ENCODE results near the gene PILRA. TPM values are rescaled to one million over a fixed set of nuclear protein-coding genes. Genes with fewer than 3 reads are reported as not detected.
"Not testable (repeated sequence)": the region's sequence is repeated elsewhere in the genome, so short reads cannot be mapped to it uniquely, and the experiment has no call there.

Gene PILRA
- total RNA-seq, 1 experiment from 2014 or later: not detected

DNA sequence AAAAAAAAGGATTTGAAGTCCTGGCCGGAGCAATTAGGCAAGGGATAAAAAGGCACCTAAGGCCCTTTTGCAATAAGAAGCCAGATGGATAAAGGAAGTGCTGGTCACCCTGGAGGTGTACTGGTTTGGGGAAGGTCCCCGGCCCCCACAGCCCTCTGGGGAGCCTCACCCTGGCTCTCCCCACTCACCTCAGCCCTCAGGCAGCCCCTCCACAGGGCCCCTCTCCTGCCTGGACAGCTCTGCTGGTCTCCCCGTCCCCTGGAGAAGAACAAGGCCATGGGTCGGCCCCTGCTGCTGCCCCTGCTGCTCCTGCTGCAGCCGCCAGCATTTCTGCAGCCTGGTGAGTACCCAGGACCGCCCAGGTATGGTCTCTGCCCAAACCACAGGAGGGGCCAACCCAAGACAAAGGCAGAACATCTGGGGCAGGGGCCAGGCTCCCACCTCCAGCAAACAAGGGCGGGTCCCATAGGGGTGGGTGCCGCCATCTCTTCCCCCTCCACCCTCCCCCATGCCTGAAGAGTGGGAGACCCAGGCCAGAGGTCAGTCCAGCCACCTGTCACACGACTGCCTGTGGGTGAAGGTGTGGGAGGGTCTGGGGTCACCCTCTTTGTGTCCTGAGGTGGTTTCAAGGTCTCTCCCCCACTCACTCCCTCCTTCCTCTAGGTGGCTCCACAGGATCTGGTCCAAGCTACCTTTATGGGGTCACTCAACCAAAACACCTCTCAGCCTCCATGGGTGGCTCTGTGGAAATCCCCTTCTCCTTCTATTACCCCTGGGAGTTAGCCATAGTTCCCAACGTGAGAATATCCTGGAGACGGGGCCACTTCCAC is 15.0 kb upstream of the PILRA start, which contains the start of gene PILRB:
Gene PILRB, plus strand, starts transcription at position 91 of the 830 bp plus-strand sequence. Its CDS starts 186 bp downstream, at position 277.
- DNase-seq (ENCODE audit: low read depth): no peak

DNA sequence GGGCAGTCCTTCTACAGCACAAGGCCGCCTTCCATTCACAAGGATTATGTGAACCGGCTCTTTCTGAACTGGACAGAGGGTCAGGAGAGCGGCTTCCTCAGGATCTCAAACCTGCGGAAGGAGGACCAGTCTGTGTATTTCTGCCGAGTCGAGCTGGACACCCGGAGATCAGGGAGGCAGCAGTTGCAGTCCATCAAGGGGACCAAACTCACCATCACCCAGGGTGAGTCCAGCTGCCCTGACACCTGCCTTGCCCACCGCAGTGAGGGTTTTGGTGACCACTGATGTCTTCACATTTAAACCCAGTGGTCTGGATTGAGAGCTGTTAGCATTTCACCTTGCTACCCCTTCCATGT is 14.5 kb upstream of the PILRA start:
- no peak for DNase-seq (ENCODE audit: low read depth)

DNA sequence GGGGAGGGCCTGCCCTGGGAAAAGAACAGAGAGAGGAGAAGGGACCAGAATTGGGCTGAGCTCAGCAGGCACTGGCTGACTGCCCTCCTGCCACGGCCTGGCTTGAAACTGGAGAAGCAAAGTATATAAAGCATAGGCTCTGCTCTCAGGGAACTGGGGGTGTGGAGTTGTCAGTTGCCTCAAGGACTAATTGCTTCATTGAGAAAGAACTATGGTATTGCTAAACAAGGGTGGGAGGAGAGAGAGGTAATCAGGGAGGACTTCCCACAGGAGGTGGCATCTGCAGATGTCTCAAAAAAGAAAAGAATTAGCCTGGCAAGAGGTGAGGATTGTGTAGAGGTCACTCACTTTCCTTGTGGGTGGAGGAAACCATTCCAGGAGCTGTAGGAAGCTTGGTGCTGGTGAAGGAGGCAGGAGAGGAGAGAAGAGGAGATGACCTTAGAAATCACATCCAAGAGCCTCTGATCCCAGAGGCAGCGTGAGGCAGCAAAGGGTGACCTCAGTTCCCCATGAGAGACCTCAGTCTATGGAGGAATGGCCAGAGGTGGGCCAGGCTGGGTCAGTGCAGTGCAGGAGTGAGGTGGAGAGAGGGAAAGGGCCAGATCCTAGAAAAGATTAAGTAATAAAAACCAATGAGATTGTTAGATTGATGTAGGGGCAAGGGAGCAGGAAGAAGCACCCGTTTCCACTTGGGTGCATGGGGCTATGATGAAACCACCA is 13.0 kb upstream of the PILRA start:
- DNase-seq (ENCODE audit: low read depth): no peak

DNA sequence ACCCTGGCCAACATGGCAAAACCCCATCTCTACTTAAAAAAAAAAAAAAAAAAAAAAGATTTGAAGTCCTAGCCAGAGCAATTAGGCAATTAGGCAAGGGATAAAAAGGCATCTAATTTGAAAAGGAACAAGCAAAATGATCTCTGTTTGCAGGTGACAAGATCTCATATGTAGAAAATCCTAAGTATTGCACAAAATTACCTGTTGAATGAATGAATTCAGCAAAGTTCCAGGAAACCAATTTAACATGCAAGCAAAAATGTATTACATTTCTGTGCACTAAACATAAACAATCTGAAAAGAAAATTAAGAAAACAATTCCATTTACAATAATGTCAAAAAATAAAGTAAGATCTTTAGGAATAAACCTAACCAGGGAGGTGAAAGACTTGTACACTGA is 10.2 kb upstream of the PILRA start:
- no peak for DNase-seq (ENCODE audit: low read depth)

DNA sequence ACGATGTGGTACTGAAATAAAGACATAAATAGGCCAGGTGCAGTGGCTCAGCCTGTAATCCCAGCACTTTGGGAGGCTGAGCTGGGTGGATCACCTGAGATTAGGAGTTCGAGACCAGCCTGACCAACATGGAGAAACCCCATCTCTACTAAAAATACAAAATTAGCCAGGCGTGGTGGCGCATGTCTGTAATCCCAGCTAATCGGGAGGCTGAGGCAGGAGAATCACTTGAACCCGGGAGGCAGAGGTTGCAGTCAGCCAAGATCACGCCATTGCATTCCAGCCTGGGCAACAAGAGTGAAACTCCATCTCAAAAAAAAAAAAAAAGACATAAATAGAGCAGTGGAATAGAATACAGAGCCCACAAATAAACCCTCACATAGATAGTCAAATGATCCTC is 9.5 kb upstream of the PILRA start:
- DNase-seq (ENCODE audit: low read depth): not testable (repeated sequence)

DNA sequence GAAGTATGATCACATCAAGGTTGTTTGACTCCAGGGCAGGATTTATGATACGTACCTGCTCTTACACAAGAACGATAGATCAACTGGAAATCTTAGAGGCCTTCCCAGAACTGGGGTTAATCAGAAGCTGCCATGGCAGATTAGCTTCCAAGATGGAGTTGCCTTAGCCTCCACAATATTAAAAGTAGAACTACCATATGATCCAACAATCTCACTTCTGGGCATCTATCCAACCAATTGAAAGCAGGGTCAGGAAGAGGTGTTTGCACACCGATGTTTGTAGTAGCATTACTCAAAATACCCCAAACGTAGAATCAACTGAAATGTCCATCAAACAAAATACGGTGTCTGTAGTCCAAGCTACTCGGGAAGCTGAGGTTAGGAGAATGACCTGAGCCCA is 8.8 kb upstream of the PILRA start:
- no peak for DNase-seq (ENCODE audit: low read depth)

DNA sequence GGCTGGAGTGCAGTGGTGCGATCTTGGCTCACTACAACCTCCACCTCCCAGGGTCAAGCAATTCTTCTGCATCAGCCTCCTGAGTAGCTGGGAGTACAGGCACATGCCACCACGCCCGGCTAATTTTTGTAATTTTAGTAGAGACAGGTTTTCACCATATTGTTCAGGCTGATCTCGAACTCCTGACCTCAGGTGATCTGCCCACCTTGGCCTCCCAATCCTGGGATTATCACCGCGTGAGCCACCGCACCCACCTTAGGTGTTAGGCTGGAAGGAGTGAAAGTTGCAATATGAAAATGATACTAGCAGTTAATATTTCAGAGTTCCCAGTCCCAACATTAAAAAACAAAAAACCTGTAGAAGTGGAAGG is 7.3 kb upstream of the PILRA start:
- DNase-seq (ENCODE audit: low read depth): not testable (repeated sequence)

DNA sequence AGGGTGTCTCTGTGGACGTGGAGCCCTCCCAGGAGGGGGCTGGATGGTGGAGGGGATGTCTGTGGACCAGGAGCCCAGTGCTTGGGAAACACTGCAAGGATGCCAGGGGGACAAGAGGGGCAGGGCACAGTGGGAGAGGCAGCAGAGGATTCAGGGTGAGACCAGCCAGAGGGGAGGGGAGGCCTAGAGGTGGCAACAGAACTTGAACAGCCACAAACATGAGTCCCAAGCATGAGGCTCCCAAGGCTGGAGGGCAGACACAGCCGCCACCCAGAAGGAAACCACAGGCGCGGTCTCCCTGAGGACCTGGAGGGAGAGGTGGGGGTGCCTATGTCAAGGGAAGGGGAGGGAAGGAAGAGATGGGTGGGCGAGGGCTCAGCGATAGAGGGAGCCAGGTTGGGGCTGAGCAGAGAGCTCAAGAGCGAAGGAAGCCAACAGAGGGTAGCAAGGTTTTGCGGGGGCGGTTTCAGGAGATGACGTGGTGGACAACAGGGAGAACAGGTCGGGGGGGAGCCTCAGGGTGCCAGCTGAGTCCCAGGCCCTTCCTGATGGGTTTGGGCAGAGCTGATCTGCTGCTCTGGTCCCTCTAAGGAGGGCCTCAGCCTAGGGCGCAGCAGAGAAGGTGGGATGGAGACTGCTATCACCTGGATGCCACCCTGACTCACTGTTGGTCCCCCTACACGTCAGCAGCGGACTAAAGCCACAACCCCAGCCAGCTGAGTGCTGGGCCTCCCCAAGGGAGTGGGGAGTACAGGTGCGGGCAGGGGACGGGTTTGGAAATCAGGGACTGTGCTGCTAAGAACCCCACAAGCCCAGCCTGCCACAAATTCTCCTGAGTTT is 6.7 kb upstream of the PILRA start:
- DNase-seq (ENCODE audit: low read depth): no peak

DNA sequence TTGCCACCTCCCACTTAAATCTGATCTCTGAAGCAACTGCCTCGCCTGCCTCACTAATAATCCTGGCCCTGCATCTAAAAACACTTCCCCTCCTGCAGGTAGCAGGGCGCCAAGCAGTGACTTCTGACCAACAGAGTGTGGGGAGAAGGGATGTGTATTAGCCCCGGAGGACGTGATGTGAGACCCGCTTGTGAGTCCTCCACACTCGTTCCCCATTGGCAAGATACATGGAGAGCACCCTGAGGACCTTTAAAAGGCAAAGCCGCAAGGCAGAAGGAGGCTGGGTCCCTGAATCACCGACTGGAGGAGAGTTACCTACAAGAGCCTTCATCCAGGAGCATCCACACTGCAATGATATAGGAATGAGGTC is 6.1 kb upstream of the PILRA start:
- no peak for DNase-seq (ENCODE audit: low read depth)

DNA sequence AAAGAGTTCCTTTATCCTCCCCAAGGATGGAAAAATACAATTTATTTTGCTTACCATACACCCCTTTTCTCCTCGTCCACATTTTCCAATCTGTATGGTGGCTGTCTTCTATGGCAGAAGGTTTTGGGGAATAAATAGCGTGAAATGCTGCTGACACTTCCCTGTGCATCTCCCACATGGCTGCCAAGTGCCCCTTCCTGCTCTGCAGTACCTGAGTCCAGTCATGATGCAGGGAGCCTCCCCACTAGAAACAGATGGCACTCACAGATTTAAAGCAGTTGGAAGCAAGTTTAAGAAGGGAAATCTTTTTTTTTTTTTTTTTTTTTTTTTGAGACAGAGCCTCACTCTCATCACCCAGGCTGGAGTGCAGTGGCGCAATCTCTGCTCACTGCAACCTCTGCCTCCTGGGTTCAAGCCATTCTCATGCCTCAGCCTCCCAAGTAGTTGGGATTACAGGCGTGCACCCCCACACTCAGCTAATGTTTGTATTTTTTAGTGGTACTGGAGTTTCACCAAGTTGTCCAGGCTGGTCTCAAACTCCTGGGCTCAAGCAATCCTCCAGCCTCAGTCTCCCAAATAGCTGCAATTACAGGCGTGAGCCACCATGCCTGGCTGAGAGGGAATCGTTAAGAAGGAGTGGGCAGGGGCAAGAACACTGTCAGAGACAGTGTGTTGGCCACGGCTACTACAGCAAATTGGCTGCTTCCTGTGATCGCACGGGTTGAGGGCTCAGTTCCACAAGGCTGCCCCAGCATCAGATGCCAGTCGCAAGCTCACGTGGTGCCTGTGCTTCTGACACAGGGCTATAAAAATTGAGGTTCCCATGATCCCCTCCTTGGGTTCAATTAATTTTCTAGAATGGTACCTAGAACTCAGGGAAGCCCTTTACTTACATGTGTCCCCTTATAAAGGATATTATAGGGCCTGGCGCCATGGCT is 5.3 kb upstream of the PILRA start:
- DNase-seq (ENCODE audit: low read depth): no peak

DNA sequence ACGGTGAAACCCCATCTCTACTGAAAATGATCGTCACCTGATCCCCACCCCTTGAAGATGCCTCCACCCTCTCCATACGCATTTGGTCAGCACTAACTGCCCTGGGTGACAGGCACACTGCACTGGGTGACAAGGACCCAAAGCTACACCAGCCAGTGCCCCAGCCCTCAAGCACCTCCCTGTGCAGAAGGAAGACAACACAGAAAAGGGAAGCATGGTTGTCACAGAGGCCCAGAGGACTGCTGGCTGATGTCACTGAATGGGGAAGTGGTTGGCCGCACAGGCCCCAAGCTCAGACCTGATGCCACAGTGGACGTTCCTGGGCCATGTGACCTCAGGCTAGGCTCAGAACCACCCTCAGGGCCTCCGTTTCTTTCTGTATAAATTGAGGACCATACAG is 4.2 kb upstream of the PILRA start:
- no peak for DNase-seq (ENCODE audit: low read depth)

DNA sequence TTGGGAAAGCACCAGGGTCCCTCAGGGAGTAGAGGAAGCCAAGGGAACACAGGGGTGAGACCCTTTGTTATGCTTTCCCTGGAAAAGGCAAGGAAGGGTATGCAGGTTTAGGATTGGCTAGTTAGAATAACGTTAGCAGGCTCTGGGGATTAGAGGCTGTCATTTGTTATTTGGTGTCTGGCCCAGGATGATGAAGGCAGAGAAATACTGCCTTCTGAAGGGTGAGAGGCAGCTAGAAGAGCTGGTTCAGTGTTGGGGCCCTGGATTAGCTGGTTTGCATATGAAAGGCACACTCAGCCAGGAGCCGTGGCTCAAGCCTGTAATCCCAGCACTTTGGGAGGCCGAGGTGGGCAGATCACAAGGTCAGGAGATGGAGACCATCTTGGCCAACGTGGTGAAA is 3.0 kb upstream of the PILRA start:
- no peak for DNase-seq (ENCODE audit: low read depth)

DNA sequence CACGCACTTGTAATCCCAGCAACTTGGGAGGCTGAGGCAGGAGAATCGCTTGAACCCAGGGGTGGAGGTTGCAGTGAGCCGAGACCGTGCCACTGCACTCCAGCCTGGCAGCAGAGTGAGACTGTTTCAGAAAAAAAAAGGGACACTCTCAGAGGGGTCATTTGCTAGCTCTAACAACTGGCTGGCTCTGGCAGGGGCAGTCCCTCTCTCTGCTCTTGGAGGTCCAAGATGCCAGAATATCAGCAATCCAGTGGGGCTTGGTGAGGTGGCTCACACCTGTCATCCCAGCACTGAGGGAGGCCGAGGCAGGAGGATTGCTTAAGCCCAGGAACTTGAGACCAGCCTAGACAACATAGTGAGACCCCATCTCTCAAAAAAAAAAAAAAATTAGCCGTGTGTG is 2.5 kb upstream of the PILRA start:
- DNase-seq (ENCODE audit: low read depth): no peak

DNA sequence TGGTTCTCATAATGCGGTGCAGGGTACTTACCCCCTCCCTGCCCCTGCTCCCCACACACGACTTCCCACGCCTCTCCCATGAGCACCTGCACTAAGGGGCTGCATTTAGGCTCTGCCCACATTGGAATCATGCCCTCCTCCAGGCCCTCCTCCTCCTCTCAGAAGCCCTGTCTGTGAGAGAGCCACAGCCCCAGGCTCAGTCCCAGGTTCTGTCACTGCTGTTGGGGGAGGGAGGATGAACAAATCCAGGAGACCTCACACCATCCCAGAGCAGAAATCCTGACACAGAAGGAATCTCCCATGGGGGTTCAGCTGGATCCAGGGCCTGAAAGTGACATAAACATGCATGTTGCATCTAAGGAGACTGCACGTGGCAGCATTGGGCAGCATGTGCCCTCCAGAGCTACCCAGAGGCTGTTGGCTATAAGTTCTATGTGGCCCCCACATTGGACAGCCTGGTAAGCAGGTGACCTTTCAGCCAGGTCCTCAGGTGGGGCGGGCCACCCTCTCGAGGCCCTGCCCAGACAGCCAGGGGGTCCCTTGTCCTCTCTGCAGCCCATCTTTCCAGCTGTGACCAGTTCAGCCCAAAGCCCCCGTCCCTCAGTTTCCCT is 1.6 kb upstream of the PILRA start:
- no peak for DNase-seq (ENCODE audit: low read depth)

DNA sequence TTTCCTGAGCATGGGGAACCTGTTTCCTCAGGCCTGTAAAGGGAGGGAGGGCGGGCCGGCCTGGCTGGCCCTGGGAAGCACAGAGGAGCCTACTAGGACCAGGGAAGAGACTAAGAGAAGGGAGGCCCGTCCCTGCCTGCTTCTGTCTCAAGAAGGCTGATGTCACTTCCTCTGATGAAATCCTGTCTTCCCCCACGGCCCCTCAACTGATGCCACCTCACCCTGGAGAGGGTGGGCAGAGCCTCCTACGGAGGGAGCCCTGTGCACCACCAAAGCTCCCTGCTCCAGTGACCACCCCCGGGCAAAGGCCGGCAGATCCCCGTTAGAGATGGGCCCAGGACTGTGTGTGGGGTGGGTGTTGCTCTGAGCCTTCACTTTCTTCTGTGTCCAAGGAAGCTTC is 1.0 kb upstream of the PILRA start:
- no peak for DNase-seq (ENCODE audit: low read depth)

DNA sequence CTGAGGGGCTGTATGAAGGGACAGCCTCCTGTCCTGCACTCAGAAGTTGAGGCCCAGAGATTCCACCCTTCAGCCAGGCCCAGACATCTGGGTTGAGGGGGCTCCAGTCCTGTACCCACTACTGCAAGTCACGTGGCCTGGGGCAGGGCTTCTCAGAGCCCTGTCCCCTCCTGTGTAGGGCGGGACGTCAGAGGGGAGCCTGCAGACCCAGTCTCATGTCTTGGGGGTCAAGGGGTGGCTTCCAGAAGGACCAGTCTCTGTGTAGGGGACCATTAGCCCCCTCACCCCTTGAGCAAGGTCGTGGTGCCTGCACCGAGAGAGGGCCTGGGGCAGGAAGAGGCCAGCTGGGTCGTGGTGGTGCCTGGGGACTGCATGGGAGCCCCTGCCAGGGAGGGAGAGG is 593 bp upstream of the PILRA start:
- no peak for DNase-seq (ENCODE audit: low read depth)

DNA sequence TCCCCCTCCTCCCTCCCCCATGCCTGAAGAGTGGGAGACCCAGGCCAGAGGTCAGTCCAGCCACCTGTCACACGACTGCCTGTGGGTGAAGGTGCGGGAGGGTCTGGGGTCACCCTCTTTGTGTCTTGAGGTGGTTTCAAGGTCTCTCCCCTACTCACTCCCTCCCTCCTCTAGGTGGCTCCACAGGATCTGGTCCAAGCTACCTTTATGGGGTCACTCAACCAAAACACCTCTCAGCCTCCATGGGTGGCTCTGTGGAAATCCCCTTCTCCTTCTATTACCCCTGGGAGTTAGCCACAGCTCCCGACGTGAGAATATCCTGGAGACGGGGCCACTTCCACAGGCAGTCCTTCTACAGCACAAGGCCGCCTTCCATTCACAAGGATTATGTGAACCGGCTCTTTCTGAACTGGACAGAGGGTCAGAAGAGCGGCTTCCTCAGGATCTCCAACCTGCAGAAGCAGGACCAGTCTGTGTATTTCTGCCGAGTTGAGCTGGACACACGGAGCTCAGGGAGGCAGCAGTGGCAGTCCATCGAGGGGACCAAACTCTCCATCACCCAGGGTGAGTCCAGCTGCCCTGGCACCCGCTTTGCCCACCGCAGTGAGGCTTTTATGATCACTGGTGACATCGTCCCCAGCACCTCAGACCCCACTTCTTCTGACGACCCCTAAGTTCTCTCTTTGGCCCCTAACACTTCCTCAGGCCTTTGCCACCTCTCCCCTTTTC is 747 bp downstream of the PILRA start:
- not testable (repeated sequence) for DNase-seq (ENCODE audit: low read depth)

DNA sequence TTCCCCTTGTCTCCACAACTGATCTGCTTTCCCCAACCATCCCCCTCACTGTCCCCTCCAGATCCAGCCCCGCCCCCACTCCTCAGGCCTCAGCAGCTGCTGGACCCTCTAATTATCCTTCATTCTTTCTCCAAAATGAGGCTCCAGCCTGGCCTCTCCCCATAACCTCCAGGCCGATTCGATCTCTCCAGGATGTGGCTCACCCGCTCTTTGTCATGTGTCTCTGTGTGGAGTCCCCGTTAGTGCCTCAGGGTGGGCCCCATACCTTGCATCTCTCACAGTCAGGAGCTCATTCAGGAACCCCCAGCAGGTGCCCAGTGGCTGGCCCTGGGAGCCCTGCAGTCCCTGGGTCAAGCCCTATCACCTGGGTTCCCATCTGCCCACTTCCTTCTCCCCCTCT is 1.3 kb downstream of the PILRA start:
- DNase-seq (ENCODE audit: low read depth): no peak

DNA sequence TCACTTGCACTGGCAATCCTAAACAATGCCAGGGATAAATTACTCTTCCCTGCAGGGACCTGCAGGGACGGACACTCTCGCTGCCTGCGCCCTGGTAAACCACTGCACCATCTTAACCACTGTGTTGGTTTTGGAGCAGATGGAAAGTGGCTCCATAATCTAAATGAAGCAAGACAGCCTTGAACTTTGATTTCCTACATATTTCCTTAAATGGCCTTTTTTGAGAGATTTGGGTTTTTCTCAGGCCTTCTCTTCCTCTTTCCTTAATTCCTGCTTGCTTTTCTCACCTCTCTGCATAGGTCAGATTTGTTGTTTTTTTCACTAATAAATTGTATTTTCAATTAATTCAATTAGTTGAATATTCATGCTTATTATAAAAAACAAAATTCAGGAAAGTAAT is 2.8 kb downstream of the PILRA start:
- DNase-seq (ENCODE audit: low read depth): no peak

DNA sequence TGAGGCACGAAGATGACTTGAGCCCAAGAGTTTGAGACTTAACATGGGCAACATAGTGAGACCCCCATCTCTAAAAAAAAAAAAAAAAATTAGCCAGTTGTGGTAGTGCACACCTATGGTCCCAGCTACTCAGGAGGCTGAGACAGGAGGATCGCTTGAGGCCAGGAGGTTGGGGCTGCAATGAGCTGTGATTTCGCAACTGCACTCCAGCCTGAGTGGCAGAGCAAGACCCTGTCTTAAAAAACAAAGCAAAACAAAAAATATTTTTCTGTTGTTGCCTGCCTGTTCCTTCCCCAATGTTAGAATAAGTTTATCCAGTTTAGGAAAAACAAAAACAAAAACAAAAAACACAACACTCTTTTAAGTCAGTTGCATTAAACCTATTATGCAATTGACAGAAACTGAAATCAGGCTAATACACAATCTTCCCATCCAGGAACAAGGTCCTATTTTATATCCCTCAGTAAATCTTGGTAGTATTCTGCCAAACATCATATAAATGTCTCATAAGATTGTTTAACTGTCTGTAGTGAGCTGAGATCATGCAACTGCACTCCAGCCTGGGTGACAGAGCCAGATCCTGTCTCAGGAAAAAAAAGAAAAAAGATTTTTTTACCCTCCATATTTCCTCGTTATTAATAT is 4.9 kb downstream of the PILRA start:
- no peak for DNase-seq (ENCODE audit: low read depth)

Measured in RPMI7951 (cell line).